HG03565 (cell line): ENCODE measurements around the gene TIAM2.

Experiments used
- ATAC-seq: cut with Tn5 transposase; IDR thresholded peaks from one replicate; pipeline ENCODE4 v1.9.1; 2021; ENCODE audit warnings: mild to moderate bottlenecking, moderate library complexity; ENCODE audit not compliant: unreplicated experiment

The TIAM2 gene

GRCh38 chr6:155273431-155273830, 278.3 kb downstream of the TIAM2 start:
- no peak for ATAC-seq

- ATAC-seq = no peak
These were observed 279.0 kb downstream of the TIAM2 start for GRCh38 chr6:155274106-155274505.

GRCh38 chr6:155274533-155274932, 279.4 kb downstream of the TIAM2 start:
- ATAC-seq = no peak

GRCh38 chr6:155275808-155276480, 280.8 kb downstream of the TIAM2 start:
- ATAC-seq = no peak

- no peak for ATAC-seq
These were observed 281.5 kb downstream of the TIAM2 start for GRCh38 chr6:155276638-155277037.

- no peak for ATAC-seq
These were observed 283.4 kb downstream of the TIAM2 start for GRCh38 chr6:155278319-155279049.

- no peak for ATAC-seq
These were observed 289.7 kb downstream of the TIAM2 start for GRCh38 chr6:155284775-155285174.

GRCh38 chr6:155287762-155288161, 292.6 kb downstream of the TIAM2 start:
- ATAC-seq = no peak

GRCh38 chr6:155290491-155290890, 295.4 kb downstream of the TIAM2 start:
- ATAC-seq = no peak

GRCh38 chr6:155291291-155291690, 296.2 kb downstream of the TIAM2 start:
- no peak for ATAC-seq

GRCh38 chr6:155292711-155293110, 297.6 kb downstream of the TIAM2 start:
- no peak for ATAC-seq

- ATAC-seq = no peak
These were observed 302.6 kb downstream of the TIAM2 start for GRCh38 chr6:155297669-155298068.

- ATAC-seq = no peak
These were observed 306.8 kb downstream of the TIAM2 start for GRCh38 chr6:155301867-155302266.

- ATAC-seq = no peak
These were observed 308.3 kb downstream of the TIAM2 start for GRCh38 chr6:155303361-155303870.

GRCh38 chr6:155306958-155307357, 311.8 kb downstream of the TIAM2 start:
- ATAC-seq = no peak
